Memory B cell (primary cell): ENCODE data around the gene TESK1.
A peak's percentile ranks its signal among the peaks of the same experiment; 100 is the strongest.
"Not testable (repeated sequence)": the region's sequence is repeated elsewhere in the genome, so short reads cannot be mapped to it uniquely, and the experiment has no call there.

ENCODE experiments used
- ATAC-seq: fragments of 150-1000 bp; cut with Tn5 transposase; 2 replicates; pipeline ENCODE4 v1.10.0; 2021; ENCODE audit warnings: low read depth, mild to moderate bottlenecking, moderate library complexity
- DNase-seq, 2 donors: peaks; one replicate each; pipeline ENCODE4 v3.0.0; 2022; ENCODE audit warnings: low spot score in 2 of 2
- H3K27ac Mint-ChIP-seq: one replicate; pipeline ENCODE4 v1.8.0; 2022; ENCODE audit warnings: mild to moderate bottlenecking, moderate library complexity, mixed read lengths
- H3K27me3 Mint-ChIP-seq: one replicate; pipeline ENCODE4 v1.8.0; 2022; ENCODE audit warnings: mixed read lengths
- H3K36me3 Mint-ChIP-seq: one replicate; pipeline ENCODE4 v1.8.0; 2022; ENCODE audit warnings: mild to moderate bottlenecking, mixed read lengths
- H3K4me1 Mint-ChIP-seq: one replicate; pipeline ENCODE4 v1.8.0; 2022; ENCODE audit warnings: mixed read lengths
- H3K4me3 Mint-ChIP-seq: one replicate; pipeline ENCODE4 v1.8.0; 2022; ENCODE audit warnings: mild to moderate bottlenecking, moderate library complexity, mixed read lengths
- H3K9me3 Mint-ChIP-seq: one replicate; pipeline ENCODE4 v1.8.0; 2022; ENCODE audit warnings: mixed read lengths

The TESK1 gene

DNA sequence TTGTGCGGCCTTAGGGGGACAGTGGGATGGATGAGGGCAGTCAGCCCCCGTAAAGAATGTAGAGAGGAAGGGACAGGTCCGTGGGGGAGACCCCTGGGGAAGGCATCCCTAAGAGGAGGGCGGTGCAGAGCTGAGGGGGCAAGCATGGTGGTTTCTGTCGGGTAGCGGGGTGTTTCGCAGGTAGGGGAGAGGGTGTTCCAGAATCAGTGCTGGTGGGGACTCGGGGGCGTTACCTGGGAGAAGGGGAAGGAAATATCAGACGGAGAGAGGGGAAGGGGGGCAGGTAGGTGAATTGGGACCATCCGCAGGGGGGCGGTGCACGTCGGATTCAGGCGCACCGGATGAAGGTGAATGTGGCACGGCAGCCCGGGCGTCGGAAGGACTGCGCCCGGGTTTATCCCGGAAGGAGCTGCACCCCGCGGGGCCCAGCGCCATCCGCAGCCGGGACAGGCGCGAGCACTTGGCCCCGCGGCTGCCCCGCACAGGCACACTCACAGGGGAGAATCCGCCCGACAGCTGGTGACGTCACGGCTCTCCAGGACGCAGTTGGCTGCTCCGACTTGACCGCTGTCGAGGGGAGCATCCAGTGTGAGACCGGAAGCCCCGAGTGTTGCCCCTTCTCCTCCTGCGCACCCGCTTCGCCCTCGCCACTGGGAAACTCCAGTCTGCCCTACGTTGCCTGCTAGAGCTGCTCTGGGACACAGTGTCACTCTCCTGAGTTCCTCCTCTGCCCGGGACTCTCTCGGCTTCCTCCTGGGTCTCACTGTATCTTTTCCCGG lies 11.8 kb downstream of the TESK1 start:
- H3K4me1 Mint-ChIP-seq, result peaks cover 73% of the 10 kb centered on the region
- H3K27me3 Mint-ChIP-seq, result no peaks in the 10 kb centered on the region
- H3K9me3 Mint-ChIP-seq, result no peaks in the 10 kb centered on the region
- peak overlapping the region; percentile 98 for H3K27ac Mint-ChIP-seq
- H3K4me3 Mint-ChIP-seq, result peak overlapping the region; percentile 86
- peaks cover 25% of the 10 kb centered on the region for H3K36me3 Mint-ChIP-seq
- ATAC-seq (peak; percentile 41), DNase-seq (peak; percentile 57 to 65)

DNA sequence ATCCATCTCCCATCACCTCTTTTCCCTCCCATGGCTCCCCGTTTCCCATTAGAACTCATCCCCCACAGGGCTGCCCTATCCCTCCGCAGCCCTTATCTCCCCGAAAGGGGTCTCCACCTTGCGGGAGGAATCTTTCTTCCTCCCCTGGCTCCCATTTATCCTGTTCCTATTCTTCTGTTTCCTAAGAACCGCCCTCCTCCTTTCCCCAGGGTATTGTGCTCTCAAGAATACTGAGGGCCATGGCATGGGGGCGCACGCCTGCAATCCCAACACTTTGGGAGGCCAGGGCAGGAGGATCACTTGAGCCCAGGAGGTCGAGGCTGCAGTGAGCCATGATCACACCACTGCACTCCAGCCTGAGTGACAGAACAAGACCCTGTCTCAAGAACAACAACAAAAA lies 12.5 kb downstream of the TESK1 start:
- Mint-ChIP-seq H3K4me3 (peak overlapping the region; percentile 86), H3K9me3 (no peaks in the 10 kb centered on the region), H3K27me3 (no peaks in the 10 kb centered on the region), H3K4me1 (peaks cover 73% of the 10 kb centered on the region), H3K36me3 (peaks cover 23% of the 10 kb centered on the region), H3K27ac (peak overlapping the region; percentile 98)
- DNase-seq (no peak), ATAC-seq (no peak)

DNA sequence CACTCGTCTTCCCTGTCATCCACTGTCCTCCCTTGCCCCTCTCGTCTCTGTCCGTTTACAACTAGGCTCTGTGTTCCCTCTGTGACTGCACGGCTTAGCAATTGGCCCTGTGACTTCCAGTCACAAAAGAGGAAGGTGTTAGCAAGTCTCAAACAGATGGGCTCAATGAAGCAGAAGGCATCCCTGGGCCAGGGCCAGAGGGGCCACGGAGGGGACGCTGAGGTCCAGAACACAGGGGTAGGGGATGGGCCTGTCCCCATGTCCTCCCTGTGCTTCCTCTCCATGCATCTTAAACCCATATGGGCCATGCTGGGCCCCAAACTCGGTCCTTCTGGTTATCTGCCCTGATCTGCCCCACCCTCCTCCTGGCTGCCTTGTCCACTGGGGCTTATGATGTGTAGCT lies 13.3 kb downstream of the TESK1 start, which contains the start of gene CD72:
Gene CD72 (minus strand): TSS at position 89 of the 403 bp plus-strand sequence. CDS start 110 bp downstream, outside the sequence.
- DNase-seq (peak; percentile 47 to 48), ATAC-seq (peak; percentile 60)
- Mint-ChIP-seq H3K9me3 (no peaks in the 10 kb centered on the region), H3K27me3 (no peaks in the 10 kb centered on the region), H3K36me3 (peaks cover 19% of the 10 kb centered on the region), H3K4me1 (peaks cover 70% of the 10 kb centered on the region), H3K27ac (peak within 1 kb of the TSS; percentile 98), H3K4me3 (peak within 1 kb of the TSS; percentile 86)

DNA sequence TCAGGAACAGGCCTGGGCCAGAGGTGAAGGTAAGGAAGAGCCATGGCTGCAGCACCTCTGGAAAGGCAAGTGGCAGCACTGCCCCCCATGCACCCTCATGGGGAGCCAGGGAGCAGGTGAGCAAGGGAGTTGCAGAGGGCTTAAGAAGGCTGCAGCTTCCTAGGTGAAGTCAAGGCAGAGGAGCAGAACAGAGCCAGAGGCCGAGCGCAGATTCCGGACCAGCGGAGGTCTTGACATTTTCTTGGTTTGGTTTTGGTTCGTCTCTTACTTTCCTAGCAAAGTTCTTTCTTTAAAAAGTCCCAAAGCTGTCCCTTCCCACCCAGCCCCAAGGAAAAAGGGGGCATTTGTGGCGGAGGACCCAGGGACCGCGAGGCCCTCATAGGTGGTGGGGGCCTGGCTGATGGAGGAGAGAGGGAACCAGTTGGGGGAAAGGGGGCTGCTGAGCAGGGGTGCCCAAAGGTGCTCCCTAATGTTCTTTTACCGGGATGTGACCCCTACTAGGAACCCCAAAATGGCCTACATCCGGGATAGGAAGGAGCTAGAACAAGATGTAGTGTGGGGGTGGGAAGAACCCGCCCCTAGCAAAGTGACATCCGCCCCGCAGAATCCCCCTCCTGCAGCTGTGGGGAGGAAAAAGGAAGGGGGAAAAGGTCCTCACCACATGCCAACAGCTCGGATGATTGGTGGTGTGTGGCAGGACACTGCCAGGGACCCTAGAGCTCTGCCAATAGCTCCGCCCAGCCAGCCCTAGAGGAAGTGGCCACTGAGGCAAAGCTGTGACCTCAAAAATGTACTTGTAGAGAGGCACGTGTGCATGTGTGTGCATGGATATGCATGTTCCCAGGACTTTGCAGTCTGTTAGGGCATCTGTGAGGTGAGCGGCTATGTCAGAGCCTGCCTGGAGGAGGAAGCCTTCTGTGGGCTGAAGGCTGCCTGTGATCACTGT lies 14.1 kb downstream of the TESK1 start:
- peak in 1 of 2 donors; percentile 41 for DNase-seq
- no peaks in the 10 kb centered on the region for H3K9me3 Mint-ChIP-seq
- peak; percentile 50 for ATAC-seq
- peaks cover 67% of the 10 kb centered on the region for H3K4me1 Mint-ChIP-seq
- H3K36me3 Mint-ChIP-seq, result peaks cover 15% of the 10 kb centered on the region
- peak overlapping the region; percentile 98 for H3K27ac Mint-ChIP-seq
- H3K4me3 Mint-ChIP-seq, result peak overlapping the region; percentile 86
- no peaks in the 10 kb centered on the region for H3K27me3 Mint-ChIP-seq

DNA sequence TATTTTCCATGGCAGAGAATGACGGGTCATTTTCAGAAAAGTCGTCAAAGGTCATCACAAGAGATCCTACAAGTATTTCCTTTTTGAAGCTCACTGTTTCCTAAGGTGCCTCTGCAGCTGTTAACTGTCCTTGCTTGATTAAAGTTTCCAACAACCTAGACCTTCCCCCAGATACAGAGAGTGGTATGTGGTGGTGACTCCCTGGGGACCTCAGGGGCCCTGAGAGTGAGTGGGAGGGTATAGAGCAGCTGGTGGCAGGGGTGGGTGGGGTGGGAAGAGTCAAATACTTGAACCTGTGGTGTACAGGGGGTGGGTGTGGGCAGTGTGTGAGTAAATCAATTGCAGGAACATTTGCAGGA lies 14.7 kb downstream of the TESK1 start:
- ATAC-seq (peak; percentile 59), DNase-seq (peak in 1 of 2 donors; percentile 39)
- H3K9me3 Mint-ChIP-seq, result no peaks in the 10 kb centered on the region
- peak overlapping the region; percentile 86 for H3K4me3 Mint-ChIP-seq
- H3K27ac Mint-ChIP-seq, result peak overlapping the region; percentile 98
- no peaks in the 10 kb centered on the region for H3K27me3 Mint-ChIP-seq
- peaks cover 10% of the 10 kb centered on the region for H3K36me3 Mint-ChIP-seq
- peaks cover 60% of the 10 kb centered on the region for H3K4me1 Mint-ChIP-seq

DNA sequence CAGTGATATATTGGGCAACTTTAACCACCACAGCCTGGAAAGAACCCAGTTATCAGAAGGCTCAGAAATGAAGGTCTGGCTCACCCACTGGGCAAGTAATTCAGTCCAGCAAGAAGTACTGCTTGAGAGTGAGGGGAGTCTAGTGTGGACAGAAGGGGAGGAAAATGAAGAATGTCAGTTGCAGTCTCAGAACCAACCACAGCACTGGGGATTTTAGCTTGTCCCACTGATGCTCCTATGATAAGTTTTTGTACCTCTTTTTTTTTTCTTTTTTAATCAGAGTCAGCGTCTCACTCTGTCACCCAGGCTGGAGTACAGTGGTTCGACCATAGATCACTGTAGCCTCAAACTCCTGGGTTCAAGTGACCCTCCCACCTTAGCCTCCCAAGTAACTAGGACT lies 22.5 kb downstream of the TESK1 start:
- Mint-ChIP-seq H3K27ac (no peak overlapping the region), H3K4me1 (peaks cover 11% of the 10 kb centered on the region), H3K4me3 (no peak overlapping the region), H3K9me3 (no peaks in the 10 kb centered on the region), H3K27me3 (no peaks in the 10 kb centered on the region), H3K36me3 (no peaks in the 10 kb centered on the region)
- DNase-seq (no peak), ATAC-seq (no peak)

DNA sequence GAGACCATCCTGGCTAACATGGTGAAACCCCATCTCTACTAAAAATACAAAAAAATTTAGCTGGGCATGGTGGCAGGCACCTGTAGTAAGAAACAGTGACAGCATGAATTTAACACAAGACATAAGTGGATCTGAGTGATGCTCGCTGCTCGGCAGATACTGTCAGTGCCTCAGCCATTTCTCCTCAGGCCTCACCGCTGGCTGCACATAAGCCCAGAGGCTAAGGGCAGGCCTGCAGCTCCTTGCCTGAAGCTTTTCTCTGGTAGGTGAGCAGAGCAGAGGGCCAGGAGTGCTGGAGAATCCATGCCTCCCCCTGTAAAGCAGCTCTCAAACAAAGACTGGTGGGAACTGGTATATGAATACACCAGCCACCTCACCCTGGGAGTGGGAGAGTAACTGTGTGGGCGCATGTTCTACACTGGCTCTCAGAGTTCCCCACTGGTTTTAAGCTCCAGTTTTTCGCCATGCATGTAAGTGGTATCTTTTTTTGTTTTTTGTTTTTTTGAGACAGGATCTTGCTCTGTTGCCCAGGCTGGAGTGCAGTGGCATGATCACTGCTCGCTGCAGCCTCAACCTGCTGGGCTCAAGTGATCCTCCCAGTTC lies 23.4 kb downstream of the TESK1 start:
- Mint-ChIP-seq H3K27me3 (no peaks in the 10 kb centered on the region), H3K4me3 (no peak overlapping the region), H3K9me3 (no peaks in the 10 kb centered on the region), H3K27ac (no peak overlapping the region), H3K36me3 (no peaks in the 10 kb centered on the region), H3K4me1 (peaks cover 11% of the 10 kb centered on the region)
- ATAC-seq (no peak), DNase-seq (no peak)

DNA sequence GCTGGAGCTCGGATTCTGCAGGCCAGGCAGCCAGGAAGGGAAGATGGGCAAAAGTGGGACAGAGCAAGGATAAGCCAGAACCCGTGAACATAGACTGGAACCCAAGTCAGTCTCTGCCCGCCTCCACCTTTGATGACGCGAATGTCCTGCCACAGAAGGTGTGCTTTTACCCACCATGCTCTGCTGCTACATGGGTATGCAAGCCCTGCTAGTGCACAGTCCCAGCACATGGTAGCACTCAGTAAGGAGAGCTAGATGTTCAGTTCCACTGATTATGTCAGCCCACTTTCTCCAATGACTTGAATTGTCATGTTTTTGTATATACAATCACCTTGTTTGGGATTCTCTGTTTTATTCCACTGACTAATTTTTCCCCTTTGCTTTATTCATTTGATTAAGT lies 24.5 kb downstream of the TESK1 start:
- Mint-ChIP-seq H3K36me3 (no peaks in the 10 kb centered on the region), H3K27me3 (no peaks in the 10 kb centered on the region), H3K27ac (no peak overlapping the region), H3K4me3 (no peak overlapping the region), H3K4me1 (peaks cover 17% of the 10 kb centered on the region), H3K9me3 (no peaks in the 10 kb centered on the region)
- ATAC-seq, result no peak
- no peak for DNase-seq

DNA sequence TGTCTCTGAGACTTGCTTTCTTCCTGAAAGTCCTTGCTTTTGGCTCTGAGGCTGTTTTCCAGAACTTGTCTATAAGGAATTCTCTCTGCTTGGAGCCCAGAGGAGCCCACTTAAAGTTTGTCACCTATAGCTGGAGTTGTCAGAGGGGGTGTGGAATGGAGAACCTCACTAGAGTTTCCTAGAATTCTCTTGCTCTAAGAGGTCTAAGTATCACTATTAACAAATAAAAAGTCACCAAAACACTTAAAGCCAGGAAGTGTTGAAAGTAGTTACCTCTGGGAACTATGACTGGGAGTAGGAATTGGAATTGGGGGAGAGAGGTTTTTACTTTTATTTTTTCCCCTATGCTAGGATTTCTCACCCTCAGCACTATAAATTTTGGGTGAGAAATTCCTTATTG lies 30.7 kb downstream of the TESK1 start:
- H3K4me3 Mint-ChIP-seq, result peak overlapping the region; percentile 75
- peak overlapping the region; percentile 89 for H3K27ac Mint-ChIP-seq
- H3K27me3 Mint-ChIP-seq, result no peaks in the 10 kb centered on the region
- H3K4me1 Mint-ChIP-seq, result peaks cover 50% of the 10 kb centered on the region
- DNase-seq, result no peak
- no peak for ATAC-seq
- no peaks in the 10 kb centered on the region for H3K9me3 Mint-ChIP-seq
- H3K36me3 Mint-ChIP-seq, result peaks cover 5% of the 10 kb centered on the region

DNA sequence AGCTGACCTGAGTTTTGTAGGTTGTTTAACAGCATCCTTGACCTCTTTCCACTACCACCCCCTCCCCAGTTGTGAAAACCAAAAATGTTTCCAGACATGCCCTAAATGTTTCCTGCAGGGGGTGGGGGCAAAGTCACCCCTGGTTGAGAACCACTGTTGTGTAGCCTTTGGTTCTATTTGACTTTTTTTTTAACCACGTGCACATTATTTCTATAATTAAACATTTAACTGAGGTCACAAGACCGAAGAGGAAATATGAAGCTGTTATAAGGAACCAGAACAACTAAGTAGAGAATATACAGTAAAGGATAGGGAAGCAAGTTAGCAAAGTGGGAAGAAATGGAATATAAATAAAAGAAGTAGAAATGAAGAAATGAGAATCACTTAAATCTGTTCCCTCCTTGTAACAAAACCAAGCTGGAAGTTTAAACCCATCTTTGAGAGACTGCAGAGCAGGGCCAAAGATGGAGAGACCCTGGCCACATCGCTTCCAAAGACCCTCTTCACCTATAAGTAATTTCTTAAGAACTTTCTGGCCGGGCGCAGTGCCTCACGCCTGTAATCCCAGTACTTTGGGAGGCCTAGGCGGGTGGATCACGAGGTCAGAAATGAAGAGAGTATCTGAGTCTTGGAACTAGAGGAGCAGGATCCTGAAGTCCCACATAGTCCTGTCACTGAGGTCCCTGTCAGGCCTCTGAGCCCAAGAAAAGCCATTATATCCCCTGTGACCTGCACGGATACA lies 31.2 kb downstream of the TESK1 start:
- Mint-ChIP-seq H3K4me1 (peaks cover 56% of the 10 kb centered on the region), H3K27ac (peak overlapping the region; percentile 89), H3K27me3 (no peaks in the 10 kb centered on the region), H3K4me3 (peak overlapping the region; percentile 75), H3K9me3 (no peaks in the 10 kb centered on the region), H3K36me3 (peaks cover 5% of the 10 kb centered on the region)
- ATAC-seq (peak; percentile 81), DNase-seq (no peak)

DNA sequence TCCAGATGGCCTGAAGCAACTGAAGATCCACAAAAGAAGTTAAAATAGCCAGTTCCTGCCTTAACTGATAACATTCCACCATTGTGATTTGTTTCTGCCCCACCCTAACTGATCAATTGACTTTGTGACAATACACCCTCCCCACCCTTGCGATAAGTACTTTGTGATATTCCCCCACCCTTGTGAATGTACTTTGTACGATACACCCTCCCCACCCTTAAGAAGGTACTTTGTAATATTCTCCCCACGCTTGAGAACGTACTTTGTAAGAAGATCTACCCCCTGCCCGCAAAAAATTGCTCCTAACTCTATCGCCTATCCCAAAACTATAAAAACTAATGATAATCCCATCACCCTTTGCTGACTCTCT lies 31.8 kb downstream of the TESK1 start:
- H3K27ac Mint-ChIP-seq, result peak overlapping the region; percentile 89
- H3K27me3 Mint-ChIP-seq, DNase-seq, ATAC-seq, H3K36me3 Mint-ChIP-seq, H3K9me3 Mint-ChIP-seq: not testable (repeated sequence)
- H3K4me3 Mint-ChIP-seq, result peak overlapping the region; percentile 15
- peaks cover 60% of the 10 kb centered on the region for H3K4me1 Mint-ChIP-seq

DNA sequence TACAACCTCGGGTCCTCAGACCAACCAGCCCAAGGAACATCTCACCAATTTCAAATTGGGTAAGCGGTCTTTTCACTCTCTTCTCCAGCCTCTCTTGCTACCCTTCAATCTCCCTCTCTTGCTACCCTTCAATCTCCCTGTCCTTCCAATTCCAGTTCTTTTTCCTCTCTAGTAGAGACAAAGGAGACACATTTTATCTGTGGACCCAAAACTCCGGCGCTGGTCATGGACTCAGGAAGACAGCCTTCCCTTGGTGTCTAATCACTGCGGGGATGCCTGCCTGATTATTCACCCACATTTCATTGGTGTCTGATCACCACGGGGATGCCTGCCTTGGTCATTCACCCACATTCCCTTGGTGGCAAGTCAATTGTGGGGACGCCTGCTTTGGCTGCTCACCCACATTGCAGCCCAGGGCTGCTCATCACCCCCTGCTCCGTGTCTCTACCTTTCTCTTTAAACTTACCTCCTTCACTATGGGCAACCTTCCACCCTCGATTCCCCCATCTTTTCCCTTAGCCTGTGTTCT lies 32.4 kb downstream of the TESK1 start:
- Mint-ChIP-seq H3K4me3 (peak overlapping the region; percentile 45), H3K4me1 (peaks cover 60% of the 10 kb centered on the region), H3K27ac (peak overlapping the region; percentile 89)
- not testable (repeated sequence) for H3K27me3 Mint-ChIP-seq, ATAC-seq, DNase-seq, H3K36me3 Mint-ChIP-seq, H3K9me3 Mint-ChIP-seq

DNA sequence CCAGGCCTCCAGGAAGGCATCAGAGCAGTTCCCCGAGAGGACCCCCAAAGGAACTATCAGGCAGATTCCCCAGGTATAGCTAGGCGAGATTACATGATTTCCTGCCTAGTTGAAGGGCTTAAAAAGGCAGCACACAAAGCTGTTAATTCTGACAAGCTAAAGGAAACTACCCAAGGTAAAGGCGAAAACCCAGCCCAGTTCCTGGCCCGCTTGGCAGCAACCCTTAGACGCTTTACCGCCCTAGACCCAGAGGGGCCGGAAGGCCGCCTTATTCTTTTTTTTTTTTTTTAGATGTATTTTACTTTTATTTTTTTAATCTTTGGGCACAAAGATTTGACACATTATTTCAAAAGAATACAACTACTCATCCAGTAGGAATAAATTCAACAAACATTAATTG lies 33.7 kb downstream of the TESK1 start:
- H3K4me1 Mint-ChIP-seq, result peaks cover 60% of the 10 kb centered on the region
- not testable (repeated sequence) for H3K4me3 Mint-ChIP-seq, ATAC-seq, H3K9me3 Mint-ChIP-seq, H3K36me3 Mint-ChIP-seq, DNase-seq, H3K27me3 Mint-ChIP-seq, H3K27ac Mint-ChIP-seq
